Peyer's patch (tissue), 4 donors: ENCODE results near the gene PLAA.

Source experiments
- POLR2A ChIP-seq, 2 donors: fragments of 450-650 bp; IDR thresholded peaks; one replicate each; pipeline ENCODE4 v1.5.1; 2017; ENCODE audit warnings: antibody characterized with exemption in 2 of 2, mild to moderate bottlenecking in 2 of 2, moderate library complexity in 2 of 2
- TF ChIP-seq, protein P1 (sequence below), 6 experiments: fragments of 450-650 bp in 4 of 6; fragments of 200-600 bp in 2 of 6; sonication (generic) in 1 of 6; IDR thresholded peaks; one replicate each; pipeline ENCODE4 v1.5.1; 2017 to 2019; ENCODE audit warnings: antibody characterized with exemption in 6 of 6, mild to moderate bottlenecking in 3 of 6, moderate library complexity in 1 of 6

DNA sequence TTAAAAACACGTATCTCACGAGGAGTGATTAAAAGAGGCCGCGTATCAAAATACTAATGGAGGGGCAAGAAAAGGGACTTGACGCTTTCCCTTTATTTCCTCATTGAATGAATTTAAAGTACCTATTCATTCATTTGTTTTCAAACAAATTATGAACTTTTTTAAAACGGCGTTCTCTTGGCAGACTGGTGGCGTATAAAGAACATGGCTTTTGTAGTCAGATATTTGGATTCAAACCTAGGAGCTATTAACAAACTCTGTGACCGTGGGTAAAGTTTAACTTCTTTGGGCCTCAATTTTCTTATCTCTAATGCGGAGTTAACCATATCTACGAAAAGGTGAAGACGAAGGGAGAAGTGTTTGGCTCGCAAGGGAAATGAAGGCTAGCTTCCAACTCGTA, 55.3 kb downstream of the PLAA start:
- TF ChIP-seq, protein P1, sequence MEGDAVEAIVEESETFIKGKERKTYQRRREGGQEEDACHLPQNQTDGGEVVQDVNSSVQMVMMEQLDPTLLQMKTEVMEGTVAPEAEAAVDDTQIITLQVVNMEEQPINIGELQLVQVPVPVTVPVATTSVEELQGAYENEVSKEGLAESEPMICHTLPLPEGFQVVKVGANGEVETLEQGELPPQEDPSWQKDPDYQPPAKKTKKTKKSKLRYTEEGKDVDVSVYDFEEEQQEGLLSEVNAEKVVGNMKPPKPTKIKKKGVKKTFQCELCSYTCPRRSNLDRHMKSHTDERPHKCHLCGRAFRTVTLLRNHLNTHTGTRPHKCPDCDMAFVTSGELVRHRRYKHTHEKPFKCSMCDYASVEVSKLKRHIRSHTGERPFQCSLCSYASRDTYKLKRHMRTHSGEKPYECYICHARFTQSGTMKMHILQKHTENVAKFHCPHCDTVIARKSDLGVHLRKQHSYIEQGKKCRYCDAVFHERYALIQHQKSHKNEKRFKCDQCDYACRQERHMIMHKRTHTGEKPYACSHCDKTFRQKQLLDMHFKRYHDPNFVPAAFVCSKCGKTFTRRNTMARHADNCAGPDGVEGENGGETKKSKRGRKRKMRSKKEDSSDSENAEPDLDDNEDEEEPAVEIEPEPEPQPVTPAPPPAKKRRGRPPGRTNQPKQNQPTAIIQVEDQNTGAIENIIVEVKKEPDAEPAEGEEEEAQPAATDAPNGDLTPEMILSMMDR (IDR thresholded peaks at IDR 0.05), result no peak
- TF ChIP-seq POLR2A (IDR thresholded peaks at IDR 0.05), result no peak
